H54 (cell line): ENCODE results near the gene HDAC4.
A peak's percentile ranks its signal among the peaks of the same experiment; 100 is the strongest.

Experiments
- DNase-seq: peaks from one replicate; pipeline ENCODE4 v3.0.0; 2011; ENCODE audit warnings: low spot score, mixed read lengths; ENCODE audit not compliant: insufficient read length
- FAIRE-seq: peaks from 3 replicates; lab custom pipeline; 2011; peaks lifted over from hg19 to GRCh38; lab: Jason Lieb, UNC
- POLR2A ChIP-seq: IDR thresholded peaks from 2 replicates; pipeline ENCODE4 v1.6.1; 2011; ENCODE audit warnings: low read depth, mild to moderate bottlenecking, low read length

The HDAC4 gene

GRCh38 chr2:239148495-239149200 is 252.2 kb downstream of the HDAC4 start:
- no peak for TF ChIP-seq POLR2A
- DNase-seq, result no peak
- no peak for FAIRE-seq

- TF ChIP-seq POLR2A, result no peak
- no peak for DNase-seq
- FAIRE-seq, result no peak
Observed at GRCh38 chr2:239147376-239147775, 253.4 kb downstream of the HDAC4 start.

GRCh38 chr2:239146741-239147181 is 254.1 kb downstream of the HDAC4 start:
- no peak for TF ChIP-seq POLR2A
- DNase-seq (no peak), FAIRE-seq (no peak)

GRCh38 chr2:239146011-239146641 is 254.7 kb downstream of the HDAC4 start:
- FAIRE-seq (no peak), DNase-seq (no peak)
- no peak for TF ChIP-seq POLR2A

GRCh38 chr2:239145601-239146000 is 255.2 kb downstream of the HDAC4 start:
- TF ChIP-seq POLR2A, result no peak
- DNase-seq, result no peak
- no peak for FAIRE-seq

- DNase-seq (no peak), FAIRE-seq (no peak)
- TF ChIP-seq POLR2A, result no peak
Observed at GRCh38 chr2:239145106-239145505, 255.7 kb downstream of the HDAC4 start.

GRCh38 chr2:239144713-239144999 is 256.2 kb downstream of the HDAC4 start:
- FAIRE-seq (no peak), DNase-seq (no peak)
- no peak for TF ChIP-seq POLR2A

GRCh38 chr2:239143858-239144712 is 256.7 kb downstream of the HDAC4 start:
- no peak for FAIRE-seq
- DNase-seq, result peak; percentile 48
- TF ChIP-seq POLR2A, result no peak

GRCh38 chr2:239142806-239143205 is 258.0 kb downstream of the HDAC4 start:
- no peak for TF ChIP-seq POLR2A
- FAIRE-seq, result no peak
- DNase-seq, result no peak

- DNase-seq (no peak), FAIRE-seq (no peak)
- TF ChIP-seq POLR2A, result no peak
Observed at GRCh38 chr2:239142296-239142695, 258.5 kb downstream of the HDAC4 start.

GRCh38 chr2:239141021-239141760 is 259.6 kb downstream of the HDAC4 start:
- no peak for TF ChIP-seq POLR2A
- FAIRE-seq, result no peak
- DNase-seq, result no peak

- FAIRE-seq (no peak), DNase-seq (no peak)
- no peak for TF ChIP-seq POLR2A
Observed at GRCh38 chr2:239140346-239141020, 260.3 kb downstream of the HDAC4 start.

GRCh38 chr2:239139566-239139965 is 261.3 kb downstream of the HDAC4 start:
- TF ChIP-seq POLR2A, result no peak
- FAIRE-seq (no peak), DNase-seq (no peak)
